ENCODE data around the gene ADAMTSL4.

Gene ADAMTSL4

DNA sequence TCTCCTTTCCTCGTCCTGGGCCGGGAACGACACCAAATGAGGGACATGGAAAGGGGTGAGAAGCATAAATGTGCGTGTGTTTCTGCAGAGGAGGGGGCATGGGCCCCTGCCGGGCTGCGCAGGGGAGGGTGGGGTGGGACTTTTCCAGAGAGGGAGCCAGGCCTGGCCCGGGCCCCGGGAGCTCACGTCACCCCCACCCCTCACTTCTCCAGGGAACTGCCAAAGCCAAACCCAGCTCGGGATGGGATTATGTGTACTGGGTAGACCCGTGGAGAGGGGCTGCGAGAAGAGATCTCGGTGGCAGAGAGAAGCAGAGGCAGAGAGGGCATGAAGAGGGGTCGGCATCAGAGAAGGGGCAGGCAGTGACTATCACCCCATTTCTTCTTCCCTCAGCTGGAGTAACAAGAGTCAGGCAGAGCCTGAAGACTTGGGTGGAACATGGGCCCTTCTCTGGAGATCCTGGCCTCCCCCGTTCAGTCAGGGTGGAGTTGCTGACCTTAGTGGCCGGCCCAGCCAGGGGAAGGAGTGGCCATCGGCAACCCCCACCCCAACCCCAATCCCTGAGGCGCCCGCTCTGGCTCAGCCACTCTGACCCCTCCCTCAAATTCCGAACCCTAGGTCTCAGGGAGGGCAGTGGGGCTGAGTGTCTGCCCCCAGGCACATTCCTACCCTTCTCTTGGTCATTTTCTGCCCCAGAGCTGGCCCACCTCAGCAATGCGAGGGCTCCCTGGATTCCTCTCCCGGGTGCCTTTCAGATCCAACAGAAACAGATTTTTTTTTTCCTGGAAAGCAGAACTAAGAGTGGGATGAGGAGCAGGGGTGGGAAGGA lies 1.2 kb downstream of the ADAMTSL4 start:
- peak; percentile 39 for DNase-seq (ENCODE audit: low read depth)
- H3K4me3 ChIP-seq (ENCODE audit: control insufficient read depth, low read depth, low read length), result peak overlapping the region; percentile 67
- TF ChIP-seq, protein P1, sequence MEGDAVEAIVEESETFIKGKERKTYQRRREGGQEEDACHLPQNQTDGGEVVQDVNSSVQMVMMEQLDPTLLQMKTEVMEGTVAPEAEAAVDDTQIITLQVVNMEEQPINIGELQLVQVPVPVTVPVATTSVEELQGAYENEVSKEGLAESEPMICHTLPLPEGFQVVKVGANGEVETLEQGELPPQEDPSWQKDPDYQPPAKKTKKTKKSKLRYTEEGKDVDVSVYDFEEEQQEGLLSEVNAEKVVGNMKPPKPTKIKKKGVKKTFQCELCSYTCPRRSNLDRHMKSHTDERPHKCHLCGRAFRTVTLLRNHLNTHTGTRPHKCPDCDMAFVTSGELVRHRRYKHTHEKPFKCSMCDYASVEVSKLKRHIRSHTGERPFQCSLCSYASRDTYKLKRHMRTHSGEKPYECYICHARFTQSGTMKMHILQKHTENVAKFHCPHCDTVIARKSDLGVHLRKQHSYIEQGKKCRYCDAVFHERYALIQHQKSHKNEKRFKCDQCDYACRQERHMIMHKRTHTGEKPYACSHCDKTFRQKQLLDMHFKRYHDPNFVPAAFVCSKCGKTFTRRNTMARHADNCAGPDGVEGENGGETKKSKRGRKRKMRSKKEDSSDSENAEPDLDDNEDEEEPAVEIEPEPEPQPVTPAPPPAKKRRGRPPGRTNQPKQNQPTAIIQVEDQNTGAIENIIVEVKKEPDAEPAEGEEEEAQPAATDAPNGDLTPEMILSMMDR (conservative IDR thresholded peaks at IDR 0.05; ENCODE audit: control insufficient read depth, insufficient read depth, low read depth, low read length), result no peak

DNA sequence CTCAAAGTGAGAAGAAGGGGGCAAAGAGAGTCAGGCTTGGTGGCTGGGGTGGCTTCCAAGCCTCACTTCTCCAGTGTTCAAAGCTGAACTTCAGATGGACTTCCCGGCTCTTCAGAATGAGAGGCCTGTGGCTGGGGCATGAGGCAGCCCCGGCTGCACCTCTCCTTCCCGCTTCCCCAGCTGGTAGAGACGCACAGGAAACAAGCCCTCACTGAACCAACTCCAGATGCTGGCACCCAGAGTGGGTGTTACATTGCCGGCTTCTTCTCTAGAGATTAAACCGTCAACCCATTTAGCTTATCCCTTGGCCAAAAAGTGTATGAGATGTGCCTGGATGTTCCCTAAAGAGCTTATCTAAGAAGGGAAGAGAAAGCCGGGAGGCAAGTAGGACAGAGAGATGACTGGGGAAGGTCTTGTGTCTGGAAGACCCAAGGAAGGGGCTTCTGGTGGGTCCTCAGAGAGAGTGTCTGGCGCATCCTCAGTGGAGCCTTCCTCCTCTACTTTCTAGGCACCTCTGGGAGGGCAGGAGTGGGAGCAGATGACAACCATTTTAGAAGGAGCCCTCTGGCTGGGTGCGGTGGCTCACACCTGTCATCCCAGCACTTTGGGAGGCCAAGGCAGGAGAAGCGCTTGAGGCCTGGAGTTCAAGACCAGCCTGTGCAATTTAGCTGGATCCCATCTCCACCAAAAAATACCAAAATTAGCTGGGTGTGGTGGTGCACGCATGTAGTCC lies 2.0 kb downstream of the ADAMTSL4 start:
- TF ChIP-seq, protein P1 (conservative IDR thresholded peaks at IDR 0.05; ENCODE audit: control insufficient read depth, insufficient read depth, low read depth, low read length), result no peak
- peak; percentile 50 for DNase-seq (ENCODE audit: low read depth)
- peak overlapping the region; percentile 67 for H3K4me3 ChIP-seq (ENCODE audit: control insufficient read depth, low read depth, low read length)

DNA sequence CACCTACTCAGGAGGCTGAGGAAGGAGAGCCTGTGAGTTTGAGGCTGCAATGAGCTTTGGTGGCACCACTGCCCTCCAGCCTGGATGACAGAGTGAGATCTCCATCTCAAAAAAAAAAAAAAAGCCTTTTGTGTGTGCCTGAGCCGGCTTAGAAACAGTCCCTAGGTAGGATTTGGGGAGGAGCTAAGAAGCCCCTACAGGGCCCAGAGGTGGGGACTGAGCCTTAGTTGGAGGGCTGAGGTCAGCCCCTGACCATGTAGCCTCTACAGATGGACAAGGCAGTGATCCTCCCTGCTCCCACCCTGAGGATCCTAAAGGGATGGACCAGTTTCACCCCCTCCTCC lies 2.5 kb downstream of the ADAMTSL4 start:
- no peak overlapping the region for H3K4me3 ChIP-seq (ENCODE audit: control insufficient read depth, low read depth, low read length)
- no peak for DNase-seq (ENCODE audit: low read depth)
- TF ChIP-seq, protein P1 (conservative IDR thresholded peaks at IDR 0.05; ENCODE audit: control insufficient read depth, insufficient read depth, low read depth, low read length), result no peak

DNA sequence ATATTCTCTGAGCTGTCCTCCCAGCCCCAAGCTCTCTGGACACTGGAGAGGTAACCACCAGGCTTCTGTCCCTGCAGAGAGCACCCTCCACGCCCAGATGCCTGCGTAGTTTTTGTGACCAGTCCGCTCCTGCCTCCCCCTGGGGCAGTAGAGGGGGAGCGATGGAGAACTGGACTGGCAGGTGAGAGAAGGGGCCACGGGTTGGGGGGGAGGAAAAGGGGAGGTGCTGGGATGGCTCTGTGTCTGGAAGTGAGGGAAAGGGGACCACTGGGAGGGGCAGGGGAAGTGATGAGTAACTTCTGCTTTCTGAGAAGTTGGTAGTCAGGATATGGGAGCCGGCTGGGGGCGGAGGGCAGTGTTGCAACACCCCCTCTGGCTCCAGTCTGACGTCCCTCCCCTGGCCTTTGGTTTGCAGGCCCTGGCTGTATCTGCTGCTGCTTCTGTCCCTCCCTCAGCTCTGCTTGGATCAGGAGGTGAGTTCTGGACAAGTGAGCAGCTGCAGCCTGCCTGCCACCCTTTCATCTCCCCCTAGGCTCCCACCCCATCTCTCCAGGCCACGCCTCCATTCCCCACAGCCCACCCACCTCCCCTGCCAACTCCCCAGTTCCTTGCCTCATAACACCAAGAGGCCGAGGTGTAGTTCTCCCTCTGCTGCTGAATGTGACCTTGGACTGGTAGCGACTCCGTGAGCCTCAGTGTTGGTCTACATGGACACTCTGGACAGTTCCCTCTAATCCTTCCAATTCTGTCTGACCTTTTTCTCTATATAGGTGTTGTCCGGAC lies 3.1 kb downstream of the ADAMTSL4 start:
- peak; percentile 96 for DNase-seq (ENCODE audit: low read depth)
- TF ChIP-seq, protein P1 (conservative IDR thresholded peaks at IDR 0.05; ENCODE audit: control insufficient read depth, insufficient read depth, low read depth, low read length), result no peak
- H3K4me3 ChIP-seq (ENCODE audit: control insufficient read depth, low read depth, low read length), result no peak overlapping the region

DNA sequence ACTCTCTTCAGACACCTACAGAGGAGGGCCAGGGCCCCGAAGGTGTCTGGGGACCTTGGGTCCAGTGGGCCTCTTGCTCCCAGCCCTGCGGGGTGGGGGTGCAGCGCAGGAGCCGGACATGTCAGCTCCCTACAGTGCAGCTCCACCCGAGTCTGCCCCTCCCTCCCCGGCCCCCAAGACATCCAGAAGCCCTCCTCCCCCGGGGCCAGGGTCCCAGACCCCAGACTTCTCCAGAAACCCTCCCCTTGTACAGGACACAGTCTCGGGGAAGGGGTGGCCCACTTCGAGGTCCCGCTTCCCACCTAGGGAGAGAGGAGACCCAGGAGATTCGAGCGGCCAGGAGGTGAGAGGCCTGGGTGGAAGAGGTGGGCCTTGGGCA lies 3.7 kb downstream of the ADAMTSL4 start:
- TF ChIP-seq, protein P1 (conservative IDR thresholded peaks at IDR 0.05; ENCODE audit: control insufficient read depth, insufficient read depth, low read depth, low read length), result no peak
- no peak for DNase-seq (ENCODE audit: low read depth)
- no peak overlapping the region for H3K4me3 ChIP-seq (ENCODE audit: control insufficient read depth, low read depth, low read length)

DNA sequence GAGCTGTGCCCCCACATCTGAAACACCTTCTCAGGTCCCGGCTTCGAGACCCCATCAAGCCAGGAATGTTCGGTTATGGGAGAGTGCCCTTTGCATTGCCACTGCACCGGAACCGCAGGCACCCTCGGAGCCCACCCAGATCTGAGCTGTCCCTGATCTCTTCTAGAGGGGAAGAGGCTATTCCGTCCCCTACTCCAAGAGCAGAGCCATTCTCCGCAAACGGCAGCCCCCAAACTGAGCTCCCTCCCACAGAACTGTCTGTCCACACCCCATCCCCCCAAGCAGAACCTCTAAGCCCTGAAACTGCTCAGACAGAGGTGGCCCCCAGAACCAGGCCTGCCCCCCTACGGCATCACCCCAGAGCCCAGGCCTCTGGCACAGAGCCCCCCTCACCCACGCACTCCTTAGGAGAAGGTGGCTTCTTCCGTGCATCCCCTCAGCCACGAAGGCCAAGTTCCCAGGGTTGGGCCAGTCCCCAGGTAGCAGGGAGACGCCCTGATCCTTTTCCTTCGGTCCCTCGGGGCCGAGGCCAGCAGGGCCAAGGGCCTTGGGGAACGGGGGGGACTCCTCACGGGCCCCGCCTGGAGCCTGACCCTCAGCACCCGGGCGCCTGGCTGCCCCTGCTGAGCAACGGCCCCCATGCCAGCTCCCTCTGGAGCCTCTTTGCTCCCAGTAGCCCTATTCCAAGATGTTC lies 4.3 kb downstream of the ADAMTSL4 start:
- DNase-seq (ENCODE audit: low read depth), result no peak
- TF ChIP-seq, protein P1 (conservative IDR thresholded peaks at IDR 0.05; ENCODE audit: control insufficient read depth, insufficient read depth, low read depth, low read length), result no peak
- H3K4me3 ChIP-seq (ENCODE audit: control insufficient read depth, low read depth, low read length), result no peak overlapping the region

Data from fibroblast of mammary gland (primary cell).